Endothelial cell (in vitro differentiated cells): ENCODE data around the gene SMARCA1. TPM values are rescaled to one million over a fixed set of nuclear protein-coding genes. Genes with fewer than 3 reads are reported as not detected.

Experiments
- DNase-seq: peaks from one replicate; pipeline ENCODE4 v3.0.0; 2021; ENCODE audit warnings: low spot score
- H3K27ac Mint-ChIP-seq: one replicate; pipeline ENCODE4 v1.8.0; 2021; ENCODE audit warnings: mixed read lengths, inconsistent platforms; ENCODE audit not compliant: unreplicated experiment
- H3K27me3 Mint-ChIP-seq: one replicate; pipeline ENCODE4 v1.8.0; 2021; ENCODE audit warnings: mild to moderate bottlenecking, moderate library complexity, mixed read lengths, inconsistent platforms; ENCODE audit not compliant: unreplicated experiment
- H3K36me3 Mint-ChIP-seq: one replicate; pipeline ENCODE4 v1.8.0; 2021; ENCODE audit warnings: mild to moderate bottlenecking, low read depth, mixed read lengths, inconsistent platforms; ENCODE audit not compliant: unreplicated experiment
- H3K4me1 Mint-ChIP-seq: one replicate; pipeline ENCODE4 v1.8.0; 2021; ENCODE audit warnings: mild to moderate bottlenecking, mixed read lengths, inconsistent platforms; ENCODE audit not compliant: unreplicated experiment
- H3K4me3 Mint-ChIP-seq: one replicate; pipeline ENCODE4 v1.8.0; 2021; ENCODE audit warnings: mild to moderate bottlenecking, mixed read lengths, inconsistent platforms; ENCODE audit not compliant: unreplicated experiment
- H3K9me3 Mint-ChIP-seq: one replicate; pipeline ENCODE4 v1.8.0; 2021; ENCODE audit warnings: mixed read lengths, inconsistent platforms; ENCODE audit not compliant: unreplicated experiment
- total RNA-seq: library from RNA; stranded (reverse); fragmentation: NEBNext Ultra II Directional; extraction: Animal tissue kit (Norgen Biotek cat#: 25700); gene quantifications from one replicate; pipeline ENCODE4 v1.2.1, GENCODE V29; 2021; ENCODE audit not compliant: unreplicated experiment
- TF ChIP-seq, protein P1 (sequence below): fragments of 200-600 bp; sonication (generic); IDR thresholded peaks from one replicate; pipeline ENCODE4 v1.5.0; 2021; ENCODE audit warnings: antibody characterized with exemption; ENCODE audit not compliant: unreplicated experiment

The SMARCA1 gene
- total RNA-seq, 1 donor from 2014 or later, result 61.1 TPM

DNA sequence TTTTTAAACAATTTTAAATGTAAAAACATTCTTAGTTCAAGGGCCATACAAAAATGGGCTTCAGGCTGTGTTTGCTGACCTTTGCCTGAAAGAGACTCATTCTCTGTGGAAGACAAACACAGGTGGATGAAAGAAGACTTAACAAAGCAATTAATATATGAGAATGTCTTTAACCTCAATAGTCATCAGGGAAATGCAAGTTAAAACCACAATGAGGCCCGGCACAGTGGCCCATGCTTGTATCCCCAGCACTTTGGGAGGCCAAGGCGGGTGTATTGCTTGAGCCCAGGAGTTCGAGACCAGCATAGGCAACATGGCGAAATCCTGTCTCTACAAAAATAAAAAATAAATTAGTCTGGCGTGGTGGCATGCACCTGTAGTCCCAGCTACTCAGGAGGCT lies 7.1 kb upstream of the SMARCA1 start:
- no peaks in the 10 kb centered on the region for H3K9me3 Mint-ChIP-seq
- no peak overlapping the region for H3K4me3 Mint-ChIP-seq
- no peaks in the 10 kb centered on the region for H3K36me3 Mint-ChIP-seq
- no peak overlapping the region for H3K27ac Mint-ChIP-seq
- no peaks in the 10 kb centered on the region for H3K27me3 Mint-ChIP-seq
- no peak for DNase-seq
- no peaks in the 10 kb centered on the region for H3K4me1 Mint-ChIP-seq
- TF ChIP-seq, protein P1, sequence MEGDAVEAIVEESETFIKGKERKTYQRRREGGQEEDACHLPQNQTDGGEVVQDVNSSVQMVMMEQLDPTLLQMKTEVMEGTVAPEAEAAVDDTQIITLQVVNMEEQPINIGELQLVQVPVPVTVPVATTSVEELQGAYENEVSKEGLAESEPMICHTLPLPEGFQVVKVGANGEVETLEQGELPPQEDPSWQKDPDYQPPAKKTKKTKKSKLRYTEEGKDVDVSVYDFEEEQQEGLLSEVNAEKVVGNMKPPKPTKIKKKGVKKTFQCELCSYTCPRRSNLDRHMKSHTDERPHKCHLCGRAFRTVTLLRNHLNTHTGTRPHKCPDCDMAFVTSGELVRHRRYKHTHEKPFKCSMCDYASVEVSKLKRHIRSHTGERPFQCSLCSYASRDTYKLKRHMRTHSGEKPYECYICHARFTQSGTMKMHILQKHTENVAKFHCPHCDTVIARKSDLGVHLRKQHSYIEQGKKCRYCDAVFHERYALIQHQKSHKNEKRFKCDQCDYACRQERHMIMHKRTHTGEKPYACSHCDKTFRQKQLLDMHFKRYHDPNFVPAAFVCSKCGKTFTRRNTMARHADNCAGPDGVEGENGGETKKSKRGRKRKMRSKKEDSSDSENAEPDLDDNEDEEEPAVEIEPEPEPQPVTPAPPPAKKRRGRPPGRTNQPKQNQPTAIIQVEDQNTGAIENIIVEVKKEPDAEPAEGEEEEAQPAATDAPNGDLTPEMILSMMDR, result no peak

DNA sequence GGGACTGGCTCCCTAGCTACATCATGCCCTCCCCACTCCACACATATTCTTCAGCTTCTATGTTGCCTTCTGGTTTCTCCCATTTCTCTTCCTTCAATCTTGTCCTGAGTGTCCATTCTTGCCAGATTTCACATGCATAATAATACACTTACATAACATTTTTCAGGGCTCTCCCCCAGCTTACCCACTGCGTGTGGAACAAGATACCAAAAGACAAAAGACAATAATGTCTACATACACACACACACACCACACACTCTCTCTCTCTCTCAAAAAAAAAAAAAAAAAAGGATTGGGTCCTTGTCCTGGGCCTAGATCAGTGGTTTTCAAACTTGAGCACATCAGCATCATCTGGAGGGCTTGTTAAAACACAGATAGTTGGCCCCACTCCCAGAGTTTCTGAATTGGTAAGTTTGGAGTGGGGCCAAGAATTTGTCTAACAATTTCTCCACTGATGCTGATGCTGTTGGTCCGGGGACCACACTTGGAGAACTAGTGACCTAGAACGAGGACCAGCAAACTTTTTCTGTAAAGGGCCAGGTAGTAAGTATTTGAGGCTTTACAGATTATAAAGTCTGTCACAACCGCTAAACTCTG lies 6.5 kb upstream of the SMARCA1 start:
- TF ChIP-seq, protein P1, result no peak
- H3K4me3 Mint-ChIP-seq, result no peak overlapping the region
- no peaks in the 10 kb centered on the region for H3K4me1 Mint-ChIP-seq
- H3K27ac Mint-ChIP-seq, result no peak overlapping the region
- no peak for DNase-seq
- no peaks in the 10 kb centered on the region for H3K36me3 Mint-ChIP-seq
- no peaks in the 10 kb centered on the region for H3K27me3 Mint-ChIP-seq
- no peaks in the 10 kb centered on the region for H3K9me3 Mint-ChIP-seq

DNA sequence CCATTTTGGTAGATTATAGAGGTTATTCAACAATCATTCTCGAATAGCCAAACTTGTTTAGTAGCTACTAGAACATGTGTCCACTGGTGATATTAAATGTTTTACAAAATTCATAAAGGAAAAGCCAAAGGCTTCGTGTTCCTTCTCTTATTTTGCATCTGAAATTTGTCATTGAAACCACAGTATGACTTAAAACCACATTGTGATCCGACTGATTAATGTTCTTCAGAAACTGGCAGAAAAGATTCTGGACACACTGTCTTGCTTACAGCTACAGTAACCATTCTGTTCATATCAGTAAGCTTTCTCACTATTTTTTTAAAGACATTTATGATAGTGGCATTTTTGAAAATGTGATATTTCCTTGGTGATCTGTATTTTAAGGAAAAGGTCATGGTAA lies 2.6 kb upstream of the SMARCA1 start:
- peaks cover 2% of the 10 kb centered on the region for H3K27me3 Mint-ChIP-seq

DNA sequence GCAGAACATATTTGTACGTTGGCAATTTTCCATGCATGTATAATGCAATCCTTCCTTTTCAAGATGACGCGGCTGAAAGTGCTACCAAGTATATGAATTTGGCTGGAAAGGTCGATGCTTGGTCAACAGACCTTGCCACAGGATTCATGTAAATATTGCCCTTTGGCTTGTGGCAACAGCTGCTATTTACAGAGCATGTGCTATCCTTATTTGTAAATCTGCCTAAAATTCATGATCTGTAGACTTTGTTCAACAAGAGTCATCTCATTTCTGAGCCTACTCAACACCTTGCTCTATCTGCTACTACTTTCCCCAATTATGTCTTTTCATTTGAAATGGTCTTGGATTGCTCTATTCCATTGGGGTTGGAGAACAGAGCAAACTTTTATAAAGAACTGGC lies 1.9 kb upstream of the SMARCA1 start:
- Mint-ChIP-seq H3K36me3 (no peaks in the 10 kb centered on the region), H3K27me3 (peaks cover 2% of the 10 kb centered on the region), H3K27ac (no peak overlapping the region), H3K9me3 (no peaks in the 10 kb centered on the region), H3K4me1 (peaks cover 2% of the 10 kb centered on the region), H3K4me3 (no peak overlapping the region)
- no peak for DNase-seq
- TF ChIP-seq, protein P1, result no peak

More for the DNA sequence above, 2.6 kb upstream of the SMARCA1 start:
- DNase-seq, result no peak
- Mint-ChIP-seq H3K9me3 (no peaks in the 10 kb centered on the region), H3K27ac (no peak overlapping the region), H3K4me3 (no peak overlapping the region), H3K4me1 (peaks cover 2% of the 10 kb centered on the region), H3K36me3 (no peaks in the 10 kb centered on the region)
- TF ChIP-seq, protein P1, result no peak

DNA sequence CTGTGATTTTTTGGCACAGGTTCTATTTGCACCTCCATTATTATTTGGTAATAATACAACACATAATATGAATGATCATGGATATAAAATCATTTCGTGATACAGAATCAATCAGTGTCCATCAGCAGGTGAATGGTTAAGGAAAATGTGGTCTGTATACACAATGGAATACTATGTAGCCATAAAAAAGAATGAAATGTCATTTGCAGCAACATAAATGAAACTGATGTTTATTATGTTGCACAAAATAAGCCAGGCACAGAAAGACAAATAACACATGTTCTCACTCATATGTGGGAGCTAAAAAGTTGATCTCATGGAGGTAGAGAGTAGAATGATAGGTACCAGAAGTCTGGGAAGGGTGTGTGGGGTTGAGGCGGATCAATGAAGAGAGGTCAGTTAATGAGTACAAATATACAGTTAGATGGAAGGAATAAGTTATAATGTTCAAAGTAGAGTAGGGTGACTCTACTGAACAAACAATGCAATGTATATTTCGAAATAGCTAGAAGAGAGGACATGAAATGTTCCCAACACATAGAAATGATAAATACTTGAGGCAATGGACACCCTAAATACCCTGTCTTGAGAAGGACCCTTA lies 1.1 kb upstream of the SMARCA1 start:
- Mint-ChIP-seq H3K4me1 (peaks cover 2% of the 10 kb centered on the region), H3K4me3 (peak overlapping the region; percentile 93), H3K9me3 (no peaks in the 10 kb centered on the region), H3K27me3 (peaks cover 2% of the 10 kb centered on the region), H3K27ac (no peak overlapping the region), H3K36me3 (no peaks in the 10 kb centered on the region)
- DNase-seq, result no peak
- TF ChIP-seq, protein P1, result no peak
